HUES48 (cell line): ENCODE data around the gene PREX1.
"Not testable (repeated sequence)": the region's sequence is repeated elsewhere in the genome, so short reads cannot be mapped to it uniquely, and the experiment has no call there.

Experiments
- H3K27ac ChIP-seq: one replicate; pipeline ENCODE4 v1.7.0; 2013; ENCODE audit warnings: low read depth, low read length, inconsistent platforms
- H3K27me3 ChIP-seq: 2 replicates; pipeline ENCODE4 v1.6.1; 2013; ENCODE audit warnings: mild to moderate bottlenecking, low read length; ENCODE audit not compliant: control insufficient read depth, insufficient read depth
- H3K36me3 ChIP-seq: 2 replicates; pipeline ENCODE4 v1.6.1; 2013; ENCODE audit warnings: low read length; ENCODE audit not compliant: control insufficient read depth, insufficient read depth
- H3K4me1 ChIP-seq: 2 replicates; pipeline ENCODE4 v1.6.1; 2013; ENCODE audit warnings: mild to moderate bottlenecking, low read length; ENCODE audit not compliant: control insufficient read depth, insufficient read depth
- H3K4me3 ChIP-seq: 2 replicates; pipeline ENCODE4 v1.5.1; 2013; ENCODE audit warnings: mild to moderate bottlenecking, low read depth, low read length
- H3K9ac ChIP-seq: 2 replicates; pipeline ENCODE4 v1.6.1; 2013; ENCODE audit warnings: mild to moderate bottlenecking, low read depth, low read length, moderate library complexity
- H3K9me3 ChIP-seq: 2 replicates; pipeline ENCODE4 v1.6.1; 2013; ENCODE audit warnings: low read length; ENCODE audit not compliant: control insufficient read depth, insufficient read depth

Gene PREX1

DNA sequence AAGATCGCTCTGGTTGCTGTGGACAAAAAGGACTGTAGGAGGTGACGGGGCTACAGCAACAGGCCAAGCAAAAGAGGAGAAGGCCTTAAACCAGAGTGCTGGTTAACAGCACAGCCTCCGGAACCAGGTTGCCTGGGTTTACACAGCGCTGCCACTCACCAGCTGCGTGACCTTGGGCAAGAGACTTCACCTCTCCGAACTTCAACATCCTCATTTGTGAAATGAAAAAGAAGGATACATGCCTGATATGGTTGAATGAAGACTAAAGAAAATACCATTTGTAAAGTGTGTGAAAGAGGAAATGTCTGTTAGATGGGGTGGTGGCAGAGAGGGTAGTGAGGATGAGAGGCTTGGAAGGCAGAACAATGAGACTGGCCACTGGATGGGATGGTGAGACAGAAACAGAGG, 44.9 kb downstream of the PREX1 start:
- H3K9ac ChIP-seq = no peak overlapping the region
- H3K9me3 ChIP-seq = peaks cover 5% of the 10 kb centered on the region; the same call in 1 of the 2 replicates
- no peak overlapping the region for H3K27ac ChIP-seq
- H3K27me3 ChIP-seq = no peaks in the 10 kb centered on the region
- 0 out of 2 replicates have a peak, but pooled peaks cover 4% of the 10 kb centered on the region for H3K4me1 ChIP-seq
- no peaks in the 10 kb centered on the region for H3K36me3 ChIP-seq
- no peak overlapping the region for H3K4me3 ChIP-seq

- 0 out of 2 replicates have a peak, but pooled peaks cover under 1% of the 10 kb centered on the region for H3K4me1 ChIP-seq
- no peak overlapping the region for H3K27ac ChIP-seq
- H3K9me3 ChIP-seq = peaks cover 5% of the 10 kb centered on the region; the same call in 1 of the 2 replicates
- H3K9ac ChIP-seq = no peak overlapping the region
- H3K4me3 ChIP-seq = no peak overlapping the region
- H3K27me3 ChIP-seq = no peaks in the 10 kb centered on the region
- no peaks in the 10 kb centered on the region for H3K36me3 ChIP-seq
These were observed 45.7 kb downstream of the PREX1 start for GRCh38 chr20:48782053-48782452.

DNA sequence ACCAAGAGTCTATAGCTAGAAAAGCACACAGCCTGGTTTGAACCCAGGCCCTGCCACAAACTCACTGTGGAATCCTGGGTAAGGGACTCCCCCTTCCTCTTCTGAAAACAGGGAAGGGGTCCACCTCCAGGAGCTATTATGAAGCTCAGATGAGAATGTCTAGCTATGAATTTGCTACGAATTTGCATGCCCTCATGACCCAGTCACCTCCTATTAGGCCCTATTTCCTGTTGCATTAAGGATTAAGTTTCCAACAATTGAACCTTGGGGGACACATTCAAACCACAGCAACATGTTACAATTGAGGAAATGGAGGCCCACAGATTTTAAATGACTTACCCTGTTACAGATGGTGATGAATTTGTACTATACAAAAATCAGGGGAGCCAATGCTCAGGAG, 46.2 kb downstream of the PREX1 start:
- Histone ChIP-seq H3K4me3 (no peak overlapping the region), H3K9me3 (peaks cover 5% of the 10 kb centered on the region; the same call in 1 of the 2 replicates), H3K27ac (no peak overlapping the region), H3K27me3 (no peaks in the 10 kb centered on the region), H3K9ac (no peak overlapping the region), H3K4me1 (no peaks in the 10 kb centered on the region), H3K36me3 (no peaks in the 10 kb centered on the region)

GRCh38 chr20:48779435-48779834, 48.4 kb downstream of the PREX1 start:
- no peak overlapping the region for H3K9ac ChIP-seq
- no peaks in the 10 kb centered on the region for H3K4me1 ChIP-seq

DNA sequence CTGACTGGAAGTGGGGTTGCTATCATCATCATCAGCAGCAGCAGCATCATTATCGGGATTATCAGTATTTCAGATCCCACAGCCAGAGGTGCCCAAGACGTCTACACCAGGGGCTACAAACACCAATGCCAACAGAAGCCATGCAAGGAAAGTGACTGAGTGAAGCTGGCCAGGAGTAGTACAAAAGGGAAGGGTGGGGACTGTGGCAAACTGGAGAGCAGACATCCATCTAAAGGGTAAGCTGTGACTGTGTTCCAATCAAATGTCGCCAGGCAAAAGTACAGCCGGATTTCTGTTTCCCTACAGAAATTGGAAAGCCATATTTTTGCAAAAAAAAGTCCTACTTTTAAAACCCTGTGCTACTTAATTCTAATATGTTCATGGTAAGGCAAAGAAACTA, 50.0 kb downstream of the PREX1 start:
- Histone ChIP-seq H3K9me3 (peaks cover 5% of the 10 kb centered on the region), H3K4me1 (no peaks in the 10 kb centered on the region), H3K9ac (no peak overlapping the region), H3K27ac (no peak overlapping the region), H3K27me3 (no peaks in the 10 kb centered on the region), H3K4me3 (no peak overlapping the region), H3K36me3 (no peaks in the 10 kb centered on the region)

More at GRCh38 chr20:48779435-48779834, 48.4 kb downstream of the PREX1 start:
- Histone ChIP-seq H3K27me3 (no peaks in the 10 kb centered on the region), H3K27ac (no peak overlapping the region), H3K36me3 (no peaks in the 10 kb centered on the region), H3K4me3 (no peak overlapping the region), H3K9me3 (peaks cover 5% of the 10 kb centered on the region)

DNA sequence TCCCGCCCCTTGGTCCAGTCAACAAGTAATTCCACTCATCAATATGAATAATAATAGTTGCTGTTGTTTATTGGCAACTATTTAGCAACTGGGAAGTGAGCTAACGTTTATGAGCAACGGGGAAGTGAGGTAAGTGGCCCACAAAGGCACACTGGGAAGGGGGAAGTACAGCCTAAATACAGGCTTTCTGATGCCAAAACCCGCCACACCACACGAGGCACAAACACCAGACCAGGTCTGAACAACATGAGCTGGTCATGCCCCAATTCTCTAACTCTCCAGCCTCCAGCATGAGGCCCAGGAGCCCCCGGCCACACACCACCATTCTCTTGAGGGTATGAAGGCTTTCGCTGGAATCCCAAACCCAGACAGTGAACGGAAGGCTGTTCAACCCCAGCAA, 50.8 kb downstream of the PREX1 start:
- Histone ChIP-seq H3K36me3 (no peaks in the 10 kb centered on the region), H3K27ac (no peak overlapping the region), H3K4me1 (no peaks in the 10 kb centered on the region), H3K9ac (no peak overlapping the region), H3K9me3 (peaks cover 5% of the 10 kb centered on the region), H3K4me3 (no peak overlapping the region), H3K27me3 (no peaks in the 10 kb centered on the region)

- H3K4me3 ChIP-seq = no peak overlapping the region
- no peaks in the 10 kb centered on the region for H3K4me1 ChIP-seq
- H3K36me3 ChIP-seq = no peaks in the 10 kb centered on the region
- peaks cover 5% of the 10 kb centered on the region for H3K9me3 ChIP-seq
- no peak overlapping the region for H3K9ac ChIP-seq
- no peak overlapping the region for H3K27ac ChIP-seq
- H3K27me3 ChIP-seq = no peaks in the 10 kb centered on the region
These were observed 51.5 kb downstream of the PREX1 start for GRCh38 chr20:48776306-48776705.

- not testable (repeated sequence) for H3K4me1 ChIP-seq, H3K4me3 ChIP-seq, H3K36me3 ChIP-seq, H3K27ac ChIP-seq, H3K9ac ChIP-seq, H3K9me3 ChIP-seq, H3K27me3 ChIP-seq
These were observed 52.3 kb downstream of the PREX1 start for GRCh38 chr20:48775545-48775944.

GRCh38 chr20:48774696-48775095, 53.1 kb downstream of the PREX1 start:
- H3K4me1 ChIP-seq = no peaks in the 10 kb centered on the region
- H3K9ac ChIP-seq = no peak overlapping the region
- H3K9me3 ChIP-seq = peaks cover 3% of the 10 kb centered on the region
- no peaks in the 10 kb centered on the region for H3K27me3 ChIP-seq
- H3K27ac ChIP-seq = no peak overlapping the region
- no peaks in the 10 kb centered on the region for H3K36me3 ChIP-seq
- H3K4me3 ChIP-seq = no peak overlapping the region

DNA sequence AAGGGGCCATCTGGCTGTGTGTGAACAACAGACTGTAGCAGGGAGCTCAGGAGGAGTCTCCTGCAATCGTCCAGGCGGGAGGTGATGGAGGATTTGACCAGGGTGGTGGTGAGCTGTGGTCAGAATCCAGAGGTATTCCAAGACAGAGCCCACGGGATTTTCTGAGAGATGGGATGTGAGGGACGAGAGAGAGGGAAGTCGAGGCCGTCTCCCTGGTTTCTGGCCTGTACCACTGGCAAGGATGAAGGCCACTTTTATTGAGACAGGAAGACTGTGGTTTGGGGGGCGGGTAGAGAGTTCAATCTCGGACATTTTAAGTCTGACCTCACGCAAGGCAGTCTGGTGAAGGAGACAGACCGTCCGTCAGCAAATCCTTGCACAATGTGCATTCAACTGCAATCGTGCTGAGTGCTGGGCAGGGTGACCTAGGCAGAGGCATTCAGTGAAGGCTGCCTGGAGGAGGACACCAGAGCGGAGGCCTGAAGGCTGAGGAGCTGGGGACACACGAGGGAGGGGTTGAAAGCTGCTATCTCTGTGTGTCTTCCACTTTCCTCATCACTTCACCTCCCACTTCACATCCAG, 53.9 kb downstream of the PREX1 start:
- Histone ChIP-seq H3K36me3 (no peaks in the 10 kb centered on the region), H3K9ac (no peak overlapping the region), H3K27ac (no peak overlapping the region), H3K27me3 (no peaks in the 10 kb centered on the region), H3K4me1 (no peaks in the 10 kb centered on the region), H3K4me3 (no peak overlapping the region), H3K9me3 (no peaks in the 10 kb centered on the region; the same call in 1 of the 2 replicates)

GRCh38 chr20:48772183-48772976, 55.4 kb downstream of the PREX1 start:
- no peak overlapping the region for H3K27ac ChIP-seq
- no peaks in the 10 kb centered on the region; the same call in 1 of the 2 replicates for H3K9me3 ChIP-seq
- H3K36me3 ChIP-seq = no peaks in the 10 kb centered on the region
- H3K9ac ChIP-seq = no peak overlapping the region
- H3K4me1 ChIP-seq = no peaks in the 10 kb centered on the region
- no peak overlapping the region for H3K4me3 ChIP-seq
- H3K27me3 ChIP-seq = no peaks in the 10 kb centered on the region
